CD4-positive, alpha-beta T cell treated with Interferon gamma for 1 hour (primary cell): ENCODE results near the gene GPRIN2.
A peak's percentile ranks its signal among the peaks of the same experiment; 100 is the strongest.

Source experiments
- DNase-seq: peaks from one replicate; pipeline ENCODE4 v3.0.0-alpha.2; 2020

The GPRIN2 gene

DNA sequence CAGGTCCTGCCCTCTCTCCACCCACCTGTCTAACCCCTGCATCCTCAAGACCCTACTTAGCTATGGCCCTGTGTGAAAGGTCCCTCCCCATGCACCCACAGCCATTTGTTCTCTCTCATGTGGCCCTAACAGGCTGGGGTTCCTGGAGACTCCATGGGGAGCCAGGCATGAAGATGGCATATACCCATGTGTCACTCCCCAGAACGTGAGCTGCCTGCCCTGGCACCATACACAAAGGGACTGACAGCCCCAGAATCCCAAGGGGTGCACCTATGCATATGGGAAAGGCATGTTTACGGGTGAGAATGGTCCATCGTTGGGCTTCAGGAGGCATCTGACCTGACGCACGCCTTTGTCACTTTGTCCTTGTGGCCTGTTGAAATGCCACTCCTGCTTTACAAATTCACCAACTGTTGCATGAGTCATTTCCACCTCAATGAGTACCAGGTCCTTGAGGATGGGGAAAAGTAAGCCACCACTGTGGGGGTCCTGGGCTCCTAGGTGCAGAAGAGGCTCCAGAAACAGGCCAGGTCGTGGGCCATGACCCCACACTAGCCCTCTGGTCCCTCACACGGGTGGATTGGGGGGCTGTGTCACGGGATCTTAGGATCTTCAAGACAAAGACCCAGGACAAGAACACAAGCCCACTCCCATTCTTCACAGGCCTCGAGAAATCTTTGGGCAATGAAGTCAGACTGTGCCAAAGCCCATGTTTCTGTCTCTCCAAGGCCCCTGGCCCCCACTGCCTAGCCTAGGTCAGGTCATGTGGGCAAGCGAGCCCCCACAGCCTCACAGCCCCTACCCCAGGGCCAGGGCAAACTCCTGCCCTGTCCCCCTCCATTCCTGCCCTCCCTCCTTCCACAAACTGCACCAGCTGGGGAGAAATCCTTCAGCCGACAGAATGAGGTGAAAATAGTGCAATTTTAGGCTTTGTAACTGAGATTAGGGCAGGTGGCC, 8.6 kb downstream of the GPRIN2 start:
- DNase-seq, result peak; percentile 1

DNA sequence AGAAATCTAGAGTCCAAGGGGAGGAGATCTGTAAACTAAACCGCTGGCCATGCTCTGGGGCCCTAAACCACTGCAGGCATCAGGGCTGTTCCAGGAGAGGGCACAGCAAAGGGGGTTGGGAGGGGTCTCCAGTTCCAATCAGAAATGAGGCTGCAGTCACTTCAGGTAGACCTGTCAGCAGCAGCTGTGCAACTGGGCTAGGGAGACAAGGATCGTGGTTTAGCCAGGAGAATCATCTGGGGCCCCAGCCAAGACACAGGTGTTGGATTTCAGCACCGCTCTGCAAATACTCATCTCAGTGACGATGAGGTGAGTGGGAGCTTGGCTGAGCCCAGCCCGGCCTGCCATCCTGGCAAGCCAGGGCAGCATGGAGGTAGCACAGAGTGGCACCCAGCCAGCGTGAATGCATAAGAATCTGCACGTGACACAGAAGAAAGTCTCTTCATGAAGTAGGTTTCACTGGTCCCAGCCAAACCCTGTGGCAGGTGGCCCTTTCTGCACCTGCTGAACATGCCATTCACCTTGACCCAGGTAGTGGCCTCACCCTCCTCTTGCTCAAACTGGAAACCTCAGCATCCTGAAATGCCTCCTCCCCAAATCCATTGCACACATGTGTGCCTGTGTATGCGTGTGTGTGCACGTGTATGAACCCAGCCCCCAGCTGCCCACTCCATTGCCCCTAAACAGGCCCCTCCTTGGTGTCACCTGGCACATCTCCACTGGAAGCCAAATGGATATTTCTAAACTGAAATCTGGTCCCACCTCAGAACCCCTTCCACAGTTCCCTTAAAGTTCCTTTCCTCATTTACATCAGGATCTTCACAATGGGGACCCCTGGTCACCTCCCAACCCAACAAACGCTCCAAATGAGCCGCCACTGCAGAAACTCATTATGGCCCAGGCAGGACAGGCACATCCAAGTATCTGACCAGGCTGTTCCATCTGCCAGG, 9.6 kb downstream of the GPRIN2 start:
- peak; percentile 0 for DNase-seq

DNA sequence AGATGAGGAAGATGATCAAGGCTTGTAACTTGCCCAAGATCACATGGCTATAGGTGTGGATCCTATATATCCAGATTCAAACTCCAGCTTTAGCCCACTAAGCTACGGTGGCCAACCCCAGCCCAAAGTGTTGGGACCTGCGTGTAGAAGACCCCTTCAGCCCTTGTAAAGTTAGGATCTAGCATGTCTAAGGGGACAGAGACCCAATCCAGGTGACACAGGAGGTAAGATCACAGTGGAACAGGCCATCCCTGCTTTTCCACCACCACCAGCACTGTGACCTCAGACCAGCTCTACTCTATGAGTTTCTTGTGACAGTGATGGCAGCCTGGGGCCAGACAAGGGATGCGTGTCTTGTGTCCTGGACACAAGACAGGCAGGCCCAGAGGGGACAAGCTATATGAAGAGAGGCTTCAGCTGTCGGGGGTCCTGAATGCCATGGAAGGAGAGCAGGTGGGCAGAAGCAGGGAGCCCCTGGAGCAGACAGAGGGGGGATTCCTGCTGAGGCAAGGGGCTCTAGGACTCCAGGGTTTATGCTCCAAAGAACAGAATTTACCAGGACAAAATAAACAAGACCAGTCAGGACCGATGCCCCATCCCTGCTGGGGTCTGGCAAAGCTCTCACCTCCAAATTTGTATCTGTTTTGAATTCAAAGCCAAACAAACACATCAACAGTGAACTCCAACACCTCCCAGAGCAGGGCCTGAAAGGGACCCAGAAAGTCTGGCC, 10.4 kb downstream of the GPRIN2 start:
- peak; percentile 0 for DNase-seq

DNA sequence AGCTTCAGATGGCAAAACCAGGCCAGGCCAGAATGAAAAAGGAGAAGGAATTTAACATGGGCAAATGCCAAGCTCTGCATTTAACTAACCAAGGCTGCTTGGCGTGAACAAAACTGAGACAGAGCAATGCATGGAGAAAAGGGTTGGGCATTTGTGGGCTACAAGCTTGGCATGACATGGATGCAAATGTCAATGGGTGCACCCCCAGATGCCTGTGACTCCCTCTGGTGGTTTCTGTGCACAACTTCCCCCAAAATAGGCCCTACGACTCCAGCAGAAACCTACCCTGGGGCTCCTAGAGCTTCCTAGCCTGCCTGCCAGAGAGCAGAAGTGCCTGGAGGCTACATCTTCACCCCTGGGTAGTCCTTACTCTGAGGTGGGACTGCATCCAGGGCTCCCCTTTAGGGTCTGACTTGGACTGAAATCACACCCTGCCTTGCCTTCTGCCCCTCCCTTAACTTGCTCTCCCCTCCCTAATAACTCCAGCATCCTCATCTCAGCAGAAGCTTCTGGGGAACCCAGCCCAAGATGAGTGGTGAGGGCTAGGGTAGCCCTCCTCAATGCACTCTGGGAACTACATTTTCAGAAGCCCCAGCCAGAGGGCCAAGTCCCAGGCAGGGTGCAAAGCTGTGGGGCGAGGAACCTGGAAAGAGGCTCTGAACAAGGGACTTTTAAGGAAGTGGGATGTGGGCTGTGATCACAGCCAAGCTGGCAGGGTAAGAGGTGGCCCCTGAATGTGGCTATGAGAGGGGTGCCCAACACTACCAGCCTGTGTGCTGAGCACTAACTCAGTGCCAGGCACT, 11.3 kb downstream of the GPRIN2 start:
- DNase-seq, result peak; percentile 0

DNA sequence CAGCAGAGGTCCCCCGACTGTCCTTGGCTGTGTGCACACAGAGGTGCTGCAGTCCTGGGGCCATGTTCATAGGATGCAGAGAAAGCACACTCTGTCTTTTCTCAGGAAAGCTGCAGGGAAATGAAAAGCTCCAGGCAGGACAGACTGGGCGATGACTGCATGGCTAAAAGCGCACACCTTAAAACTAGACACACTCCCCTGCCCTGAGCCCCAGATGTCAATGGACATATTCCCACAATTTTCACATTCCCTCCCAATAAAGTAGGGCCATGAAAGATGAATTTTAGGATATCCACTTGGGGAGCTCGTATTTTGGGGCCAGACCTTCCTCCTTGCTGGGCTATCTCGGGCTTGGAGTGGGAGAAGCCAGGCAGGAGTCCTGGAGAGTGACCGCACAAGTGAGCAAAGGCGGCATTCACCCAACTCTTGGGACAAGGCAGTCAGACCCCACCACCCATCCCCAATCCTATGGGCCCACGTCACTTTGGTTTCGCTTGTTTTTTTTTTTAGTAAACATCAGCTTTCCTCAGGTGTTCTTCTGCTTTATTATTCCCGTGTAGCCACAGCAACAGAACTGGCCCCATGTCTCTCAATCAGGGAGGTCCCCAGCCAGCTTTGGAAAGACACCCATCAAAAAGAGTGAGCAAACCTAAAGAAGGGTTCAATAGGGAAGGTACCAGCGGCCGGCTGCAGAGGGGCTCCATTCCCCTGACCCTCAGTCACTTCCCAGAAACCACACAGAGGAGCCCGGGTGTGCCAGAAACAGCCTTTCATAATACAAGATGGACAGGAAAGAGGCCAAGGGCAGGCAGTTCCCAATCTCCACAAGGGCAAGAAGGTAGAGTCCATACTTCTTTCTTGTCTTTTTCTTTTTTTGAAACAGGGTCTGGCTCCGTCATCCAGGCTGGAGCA, 12.7 kb downstream of the GPRIN2 start:
- peak; percentile 0 for DNase-seq

DNA sequence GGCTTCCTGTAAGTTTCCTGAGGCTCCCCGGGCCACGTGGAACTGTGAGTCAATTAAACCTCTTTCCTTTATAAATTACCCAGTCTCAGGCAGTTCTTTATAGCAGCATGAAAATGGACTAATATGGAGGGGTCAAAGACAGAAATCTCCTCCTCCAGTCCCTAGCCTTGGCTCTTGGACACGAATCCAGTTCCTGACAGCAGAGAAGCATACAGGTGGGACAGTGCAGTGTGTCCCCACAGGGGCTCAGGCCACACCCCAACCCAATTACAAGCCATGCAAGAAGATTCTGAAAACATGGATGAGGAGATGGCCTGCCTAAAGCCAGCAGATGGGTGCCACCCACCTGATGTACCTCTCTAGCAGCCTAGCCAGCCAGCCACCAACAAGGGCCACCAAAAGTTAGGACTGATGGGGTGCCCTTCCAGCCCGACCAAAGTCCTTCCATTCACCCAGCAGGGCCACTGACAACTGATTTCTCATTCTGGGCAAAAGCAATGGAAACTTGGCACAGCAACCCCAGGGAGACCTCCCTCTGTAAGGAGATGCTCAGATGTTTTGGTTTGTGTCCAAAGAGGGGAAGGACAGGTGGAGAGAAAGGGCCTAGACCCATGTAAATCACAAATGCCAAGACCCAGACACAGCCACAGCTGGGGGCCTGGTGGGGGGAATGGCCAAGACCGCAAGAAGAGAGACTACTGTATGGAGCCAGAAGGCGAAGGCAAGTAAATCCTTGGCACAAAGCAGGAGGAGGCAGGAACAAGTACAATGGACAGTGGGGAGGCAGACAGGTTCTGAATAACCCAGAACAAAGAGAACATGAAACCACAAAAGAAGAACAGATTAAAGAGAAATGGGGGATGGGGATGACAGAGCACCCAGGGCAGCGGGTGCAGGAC, 13.6 kb downstream of the GPRIN2 start:
- peak; percentile 1 for DNase-seq

DNA sequence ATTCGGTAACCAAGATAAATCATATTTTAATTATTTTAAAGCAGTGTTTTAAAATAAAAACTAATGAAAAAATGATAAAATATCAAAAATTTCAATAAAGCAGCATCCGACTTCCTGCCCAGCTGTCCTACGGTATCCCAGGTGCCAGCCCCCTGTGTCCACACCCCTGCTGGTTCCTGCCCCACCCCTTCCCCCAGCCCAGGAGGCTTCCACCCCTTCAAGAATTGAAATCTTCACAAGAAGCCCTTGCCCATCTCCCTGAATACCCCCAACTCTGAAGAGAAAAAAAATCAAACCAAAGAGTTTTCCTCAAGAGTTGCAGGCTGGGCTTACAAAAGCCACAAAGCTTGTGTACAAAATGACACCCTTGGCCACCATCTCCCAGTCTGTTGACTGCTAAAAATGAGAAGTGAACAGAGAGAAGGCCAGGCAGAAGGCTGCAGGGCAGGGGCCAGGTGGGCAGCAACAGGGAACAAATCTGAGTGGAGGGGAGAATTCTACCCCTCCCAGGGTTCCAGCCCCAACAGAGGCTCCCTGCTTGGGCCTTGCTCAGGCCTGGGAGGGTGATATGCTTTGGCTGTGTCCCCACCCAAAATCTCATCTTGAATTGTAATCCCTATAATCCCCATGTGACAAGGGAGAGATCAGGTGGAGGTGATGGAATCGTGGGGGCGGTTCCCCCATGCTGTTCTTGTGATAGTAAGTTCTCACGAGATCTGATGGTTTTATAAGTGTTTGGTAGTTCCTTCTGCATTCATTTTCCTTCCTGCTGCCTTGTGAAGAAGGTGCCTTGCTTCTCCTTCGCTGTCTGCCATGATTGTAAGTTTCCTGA, 14.5 kb downstream of the GPRIN2 start:
- no peak for DNase-seq

DNA sequence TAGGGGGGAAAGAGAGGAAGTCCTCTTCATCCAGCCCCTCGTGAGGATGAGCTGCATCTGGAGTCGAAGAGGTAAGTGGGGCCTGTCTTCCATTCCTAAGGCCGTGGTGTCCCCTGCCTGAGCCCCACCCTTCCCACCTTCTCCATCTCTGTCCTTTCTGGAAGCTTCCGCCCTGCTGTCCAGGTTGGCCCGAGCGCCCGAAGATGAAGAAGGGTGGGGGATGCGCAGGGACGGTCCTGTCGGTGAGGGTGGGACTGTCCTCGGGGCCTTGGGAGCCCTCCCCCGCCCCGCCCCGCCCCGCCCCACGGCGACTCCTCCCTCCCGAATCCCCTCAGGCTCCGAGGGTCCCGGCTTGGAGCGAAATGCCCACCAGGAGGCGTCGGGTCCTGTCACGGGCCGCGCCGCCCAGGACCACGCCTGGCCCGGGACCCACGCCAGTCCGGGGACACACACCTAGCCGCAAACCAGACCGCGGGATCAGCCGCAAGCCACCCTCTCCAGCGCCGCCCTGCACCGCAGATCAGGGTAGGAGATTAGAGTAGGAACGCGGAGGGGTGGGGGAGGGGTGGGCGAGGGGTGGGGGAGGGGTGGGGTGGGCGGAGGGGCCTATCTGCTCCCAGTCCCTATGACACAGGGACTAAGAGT, 15.3 kb downstream of the GPRIN2 start:
- DNase-seq, result peak; percentile 2

DNA sequence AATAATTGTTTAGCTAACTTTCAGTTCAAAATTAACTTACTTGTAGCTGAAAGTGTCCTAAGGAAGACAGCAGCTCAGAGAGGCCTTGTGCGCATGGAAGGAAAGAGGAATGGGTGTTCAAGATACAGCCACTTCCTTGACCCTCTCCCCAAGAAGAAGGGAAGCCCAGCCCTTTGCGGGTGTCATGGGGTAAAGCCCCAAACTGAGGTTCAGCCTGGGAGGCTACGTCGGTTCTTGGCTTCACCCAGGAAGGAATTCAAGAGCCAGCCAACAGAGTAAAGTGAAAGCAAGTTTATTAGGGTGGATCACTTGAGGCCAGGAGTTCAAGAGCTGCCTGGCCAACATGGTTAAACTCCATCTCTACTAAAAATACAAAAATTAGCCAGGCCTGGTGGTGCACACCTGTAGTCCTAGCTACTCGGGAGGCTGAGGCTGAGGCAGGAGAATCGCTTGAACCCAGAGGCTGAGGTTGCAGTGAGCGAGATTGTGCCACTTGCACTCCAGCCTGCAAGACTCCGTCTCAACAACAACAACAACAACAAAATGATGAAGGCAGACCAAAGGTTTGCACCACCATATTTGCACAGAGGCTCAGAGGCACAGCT, 15.9 kb downstream of the GPRIN2 start:
- DNase-seq, result peak; percentile 0

DNA sequence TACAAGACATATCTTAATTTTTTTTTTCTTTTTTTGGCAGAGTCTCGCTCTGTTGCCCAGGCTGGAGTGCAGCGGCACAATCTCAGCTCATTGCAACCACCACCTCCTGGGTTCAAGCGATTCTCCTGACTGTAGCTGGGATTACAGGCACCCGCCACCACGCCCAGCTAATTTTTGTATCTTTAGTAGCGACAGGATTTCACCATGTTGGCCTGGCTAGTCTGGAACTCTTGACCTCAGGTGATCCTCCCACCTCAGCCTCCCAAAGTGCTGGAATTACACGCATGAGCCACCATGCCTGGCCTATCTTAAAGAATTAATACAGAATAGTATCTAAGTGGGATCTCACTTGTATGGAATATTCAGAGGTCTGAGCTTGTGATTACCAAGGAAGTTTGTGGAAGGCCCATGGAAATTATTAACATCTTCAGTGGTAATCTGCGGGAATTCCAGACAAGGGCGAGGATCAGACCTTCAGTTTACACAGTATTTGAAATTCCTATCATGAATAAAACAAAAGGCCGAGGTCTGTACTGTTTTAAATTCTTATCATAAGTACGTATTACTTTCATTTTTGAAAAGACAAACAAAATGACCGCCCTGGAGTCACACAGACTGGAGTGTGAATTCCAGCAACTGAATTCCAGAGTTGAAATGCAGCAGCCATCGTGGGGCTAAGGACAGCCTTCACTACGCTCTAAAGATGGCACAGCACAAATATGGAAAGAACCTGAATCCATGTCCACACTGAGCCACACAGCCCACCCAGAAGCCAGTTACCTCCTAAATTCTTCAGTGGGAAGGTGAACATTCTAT, 16.7 kb downstream of the GPRIN2 start:
- DNase-seq, result no peak

DNA sequence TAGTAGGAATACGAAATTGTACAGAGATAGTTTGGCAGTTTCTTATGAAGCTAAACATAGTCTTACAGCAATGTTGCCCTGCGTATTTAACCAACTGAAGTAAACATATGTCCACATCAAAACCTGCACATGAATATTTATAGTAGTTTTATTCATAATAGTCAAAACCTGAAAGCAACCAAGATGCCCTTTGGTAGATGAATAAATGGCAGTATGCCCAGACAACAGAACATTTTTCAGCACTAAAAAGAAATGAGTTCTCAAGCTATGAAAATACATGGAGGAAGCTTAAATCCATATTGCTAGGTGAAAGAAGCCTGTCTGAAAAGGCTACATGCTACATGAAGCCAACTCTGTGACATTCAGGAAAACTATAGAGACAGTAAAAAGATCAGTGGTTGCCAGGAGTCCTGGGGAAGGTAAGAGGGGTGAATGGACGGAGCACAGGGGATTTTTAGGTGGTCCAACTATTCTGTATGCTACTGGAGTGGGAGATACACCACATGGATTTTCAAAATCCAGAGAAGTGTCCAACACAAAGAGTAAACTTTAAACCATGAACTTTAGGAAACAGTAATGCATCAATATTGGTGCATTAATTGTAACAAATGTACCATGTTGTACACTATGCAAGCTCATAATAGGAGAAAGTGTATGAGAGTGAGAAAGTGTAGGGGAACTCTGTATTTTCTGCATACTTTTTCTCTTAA, 17.6 kb downstream of the GPRIN2 start:
- no peak for DNase-seq

DNA sequence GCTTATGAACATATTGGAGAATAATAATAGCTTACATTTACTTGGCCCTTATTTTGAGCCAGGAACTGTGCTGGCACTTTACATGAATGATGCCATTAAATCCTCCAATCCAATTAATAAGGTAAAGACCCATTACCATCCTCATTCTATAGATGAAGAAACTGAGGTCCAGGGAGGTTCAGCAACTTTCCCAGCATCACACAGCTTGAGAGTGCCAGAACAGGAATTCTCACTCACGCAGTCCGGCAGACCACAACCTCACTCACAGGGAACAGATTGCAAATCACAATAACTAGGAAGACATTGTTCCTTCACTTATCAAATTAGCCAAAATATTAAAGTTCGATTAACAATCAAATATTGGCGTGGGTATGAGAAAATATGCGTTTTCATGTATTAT, 18.3 kb downstream of the GPRIN2 start:
- no peak for DNase-seq

DNA sequence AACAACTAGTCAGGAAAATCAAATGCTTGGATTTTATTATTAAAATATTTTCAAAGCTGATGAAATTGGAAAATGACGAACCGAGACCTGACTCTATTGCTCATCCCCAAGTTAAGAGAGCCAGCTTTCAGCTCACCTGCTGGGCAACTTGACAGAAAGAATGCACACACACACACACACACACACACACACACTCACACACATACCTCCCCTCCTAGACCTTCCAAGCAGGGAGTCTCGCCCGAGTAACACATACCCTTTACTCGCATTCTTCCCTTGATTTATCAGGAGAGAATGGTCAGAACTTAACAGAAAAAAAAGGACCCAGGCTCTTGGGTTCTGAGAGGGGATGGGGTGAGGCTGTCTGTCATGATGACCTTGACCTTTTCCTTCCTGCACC, 19.1 kb downstream of the GPRIN2 start:
- no peak for DNase-seq

DNA sequence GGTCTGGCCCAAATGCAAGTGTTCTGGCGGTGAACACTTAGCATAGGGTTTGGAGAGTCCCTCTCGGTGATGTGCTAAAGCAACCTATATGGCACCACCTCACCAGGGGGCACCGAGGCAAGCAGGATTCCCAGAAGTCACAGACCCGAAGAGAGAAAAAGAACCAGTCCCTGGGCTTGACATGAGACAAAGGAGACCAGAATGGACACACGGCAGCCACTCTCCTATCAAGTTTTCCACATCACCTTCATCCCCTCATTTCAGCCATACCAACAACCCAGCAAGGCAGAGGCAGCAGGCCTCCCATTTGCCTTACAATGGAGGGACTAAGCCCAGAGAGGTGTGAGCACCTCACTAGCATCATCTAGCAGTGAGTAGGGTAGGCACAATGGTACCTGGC, 19.7 kb downstream of the GPRIN2 start:
- DNase-seq, result no peak

DNA sequence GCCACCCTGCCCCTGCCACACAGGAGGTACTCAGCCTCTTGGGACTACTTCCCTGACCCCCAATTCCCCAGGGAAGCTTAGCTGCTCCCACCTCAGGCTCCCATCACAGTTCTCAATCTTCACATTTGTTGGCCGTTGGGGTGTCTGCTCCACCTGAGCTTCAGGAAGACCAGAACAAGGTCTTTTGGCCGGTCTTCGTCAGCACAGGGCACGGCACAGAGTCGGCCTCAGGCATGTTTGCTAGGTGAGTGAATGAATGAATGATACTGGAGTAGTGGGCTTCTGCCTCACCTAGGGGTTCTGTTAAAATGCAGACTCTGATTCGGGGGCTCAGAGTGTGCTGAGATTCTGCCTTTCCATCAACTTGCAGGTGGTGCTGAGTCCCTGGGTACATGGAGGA, 20.3 kb downstream of the GPRIN2 start:
- no peak for DNase-seq

DNA sequence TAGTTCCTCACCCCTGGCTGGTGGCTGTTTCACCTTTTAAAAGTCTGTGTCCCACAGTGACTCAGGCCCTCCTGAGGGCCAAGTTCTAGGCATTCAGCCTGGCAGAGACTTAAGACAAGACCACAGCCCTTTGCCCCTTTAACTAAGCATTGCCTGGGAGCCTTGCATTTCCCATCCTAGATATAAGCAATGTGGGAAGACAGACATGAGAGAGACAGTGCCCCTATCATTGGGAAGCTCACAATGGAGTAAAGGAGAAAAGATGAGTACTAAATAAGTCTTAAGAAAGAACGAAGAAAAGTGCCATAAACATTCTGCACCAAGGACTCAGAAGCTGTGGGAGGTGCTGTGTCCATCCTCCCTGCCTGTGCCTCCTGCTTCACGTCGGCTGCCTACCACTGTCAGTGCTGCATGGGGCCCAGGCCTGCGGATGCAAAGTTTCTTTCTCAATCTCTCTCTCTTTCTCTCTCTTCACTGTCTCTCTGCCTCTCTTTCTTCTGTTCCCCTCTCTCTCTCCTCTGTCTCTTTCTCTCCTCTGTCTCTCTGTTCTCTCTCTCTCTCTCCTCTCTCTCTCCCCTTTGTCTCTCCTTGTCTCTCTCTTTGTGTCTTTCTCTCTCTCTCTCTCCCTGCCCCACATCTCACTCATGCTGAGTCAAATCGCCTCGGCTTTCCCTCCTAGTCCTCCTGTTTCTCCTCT, 21.5 kb downstream of the GPRIN2 start:
- no peak for DNase-seq
